ENCODE results near the gene PCSK7.

The PCSK7 gene

DNA sequence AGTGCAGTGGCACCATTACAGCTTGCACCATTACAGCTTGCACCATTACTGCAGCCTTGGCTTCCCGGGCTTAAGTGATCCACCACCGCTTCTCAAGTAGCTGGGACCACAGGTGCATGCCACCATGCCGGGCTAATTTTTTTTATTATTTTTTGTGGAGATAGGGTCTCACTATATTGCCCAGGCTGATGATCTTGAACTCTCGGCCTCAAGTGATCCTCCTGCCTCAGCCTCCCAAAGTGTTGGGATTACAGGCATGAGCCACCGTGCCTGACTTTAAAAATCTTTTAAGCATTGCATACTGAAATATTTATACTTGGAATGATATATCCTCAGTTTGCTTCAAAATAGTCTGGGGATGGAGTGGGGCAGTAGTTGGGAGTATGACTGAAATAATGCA is 77.4 kb downstream of the PCSK7 start:
- no peak for ATAC-seq

More for the DNA sequence above, 77.4 kb downstream of the PCSK7 start:
- TF ChIP-seq, protein P1, sequence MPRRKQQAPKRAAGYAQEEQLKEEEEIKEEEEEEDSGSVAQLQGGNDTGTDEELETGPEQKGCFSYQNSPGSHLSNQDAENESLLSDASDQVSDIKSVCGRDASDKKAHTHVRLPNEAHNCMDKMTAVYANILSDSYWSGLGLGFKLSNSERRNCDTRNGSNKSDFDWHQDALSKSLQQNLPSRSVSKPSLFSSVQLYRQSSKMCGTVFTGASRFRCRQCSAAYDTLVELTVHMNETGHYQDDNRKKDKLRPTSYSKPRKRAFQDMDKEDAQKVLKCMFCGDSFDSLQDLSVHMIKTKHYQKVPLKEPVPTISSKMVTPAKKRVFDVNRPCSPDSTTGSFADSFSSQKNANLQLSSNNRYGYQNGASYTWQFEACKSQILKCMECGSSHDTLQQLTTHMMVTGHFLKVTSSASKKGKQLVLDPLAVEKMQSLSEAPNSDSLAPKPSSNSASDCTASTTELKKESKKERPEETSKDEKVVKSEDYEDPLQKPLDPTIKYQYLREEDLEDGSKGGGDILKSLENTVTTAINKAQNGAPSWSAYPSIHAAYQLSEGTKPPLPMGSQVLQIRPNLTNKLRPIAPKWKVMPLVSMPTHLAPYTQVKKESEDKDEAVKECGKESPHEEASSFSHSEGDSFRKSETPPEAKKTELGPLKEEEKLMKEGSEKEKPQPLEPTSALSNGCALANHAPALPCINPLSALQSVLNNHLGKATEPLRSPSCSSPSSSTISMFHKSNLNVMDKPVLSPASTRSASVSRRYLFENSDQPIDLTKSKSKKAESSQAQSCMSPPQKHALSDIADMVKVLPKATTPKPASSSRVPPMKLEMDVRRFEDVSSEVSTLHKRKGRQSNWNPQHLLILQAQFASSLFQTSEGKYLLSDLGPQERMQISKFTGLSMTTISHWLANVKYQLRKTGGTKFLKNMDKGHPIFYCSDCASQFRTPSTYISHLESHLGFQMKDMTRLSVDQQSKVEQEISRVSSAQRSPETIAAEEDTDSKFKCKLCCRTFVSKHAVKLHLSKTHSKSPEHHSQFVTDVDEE (CRISPR knock-in tag; IDR thresholded peaks at IDR 0.05), result no peak
- TF ChIP-seq ARNTL (CRISPR knock-in tag; IDR thresholded peaks at IDR 0.05; ENCODE audit: borderline replicate concordance, low read depth) (no peak), ESRRG (CRISPR knock-in tag; IDR thresholded peaks at IDR 0.05) (no peak)
- TF ChIP-seq, protein P2, sequence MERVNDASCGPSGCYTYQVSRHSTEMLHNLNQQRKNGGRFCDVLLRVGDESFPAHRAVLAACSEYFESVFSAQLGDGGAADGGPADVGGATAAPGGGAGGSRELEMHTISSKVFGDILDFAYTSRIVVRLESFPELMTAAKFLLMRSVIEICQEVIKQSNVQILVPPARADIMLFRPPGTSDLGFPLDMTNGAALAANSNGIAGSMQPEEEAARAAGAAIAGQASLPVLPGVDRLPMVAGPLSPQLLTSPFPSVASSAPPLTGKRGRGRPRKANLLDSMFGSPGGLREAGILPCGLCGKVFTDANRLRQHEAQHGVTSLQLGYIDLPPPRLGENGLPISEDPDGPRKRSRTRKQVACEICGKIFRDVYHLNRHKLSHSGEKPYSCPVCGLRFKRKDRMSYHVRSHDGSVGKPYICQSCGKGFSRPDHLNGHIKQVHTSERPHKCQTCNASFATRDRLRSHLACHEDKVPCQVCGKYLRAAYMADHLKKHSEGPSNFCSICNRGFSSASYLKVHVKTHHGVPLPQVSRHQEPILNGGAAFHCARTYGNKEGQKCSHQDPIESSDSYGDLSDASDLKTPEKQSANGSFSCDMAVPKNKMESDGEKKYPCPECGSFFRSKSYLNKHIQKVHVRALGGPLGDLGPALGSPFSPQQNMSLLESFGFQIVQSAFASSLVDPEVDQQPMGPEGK (CRISPR knock-in tag; IDR thresholded peaks at IDR 0.05; ENCODE audit: borderline replicate concordance), result no peak

Data from SK-N-SH treated with all-trans-retinoic acid at 6 μM for 48 hours (cell line).